Keratinocyte (primary cell): Measurements from ENCODE around the gene CST7. TPM values are rescaled to one million over a fixed set of nuclear protein-coding genes. Genes with fewer than 3 reads are reported as not detected.

Source experiments
- DNase-seq: peaks from one replicate; pipeline ENCODE4 v3.0.0-alpha.2; 2011; ENCODE audit warnings: low read depth, missing footprints, low spot score
- FAIRE-seq: peaks from 2 replicates; lab custom pipeline; 2011; peaks lifted over from hg19 to GRCh38; lab: Jason Lieb, UNC
- H2AFZ ChIP-seq: 2 replicates; pipeline ENCODE4 v1.6.0; 2012; ENCODE audit warnings: low read length, control low read depth, inconsistent platforms; ENCODE audit not compliant: control insufficient read depth
- H3K27ac ChIP-seq: 2 replicates; pipeline ENCODE4 v1.5.1; 2011; ENCODE audit warnings: low read length; ENCODE audit not compliant: control insufficient read depth, insufficient read depth
- H3K27me3 ChIP-seq: 3 replicates; pipeline ENCODE4 v1.6.0; 2011; ENCODE audit warnings: low read length; ENCODE audit not compliant: control insufficient read depth, insufficient read depth; ENCODE audit errors: extremely low read depth
- H3K36me3 ChIP-seq, 2 experiments: 2 replicates in 1 of 2; 3 replicates in 1 of 2; pipeline ENCODE4 v1.5.1; 2011; ENCODE audit warnings: low read length in 2 of 2, mild to moderate bottlenecking in 1 of 2; ENCODE audit not compliant: control insufficient read depth in 2 of 2, insufficient read depth in 2 of 2; ENCODE audit errors: extremely low read depth in 1 of 2
- H3K4me1 ChIP-seq: 3 replicates; pipeline ENCODE4 v1.5.1; 2011; ENCODE audit warnings: low read length; ENCODE audit not compliant: control insufficient read depth, insufficient read depth; ENCODE audit errors: extremely low read depth
- H3K4me2 ChIP-seq: 3 replicates; pipeline ENCODE4 v1.6.0; 2011; ENCODE audit warnings: low read depth, low read length; ENCODE audit not compliant: control insufficient read depth, insufficient read depth; ENCODE audit errors: extremely low read depth
- H3K4me3 ChIP-seq, 3 experiments: fragments of 200-600 bp in 1 of 3; sonication (generic) in 1 of 3; 2 replicates in 2 of 3; 3 replicates in 1 of 3; pipeline ENCODE4 v1.5.1; 2011 to 2016; ENCODE audit warnings: low read length in 3 of 3, mild to moderate bottlenecking in 3 of 3, control low read depth in 2 of 3, inconsistent platforms in 1 of 3, low read depth in 1 of 3, mixed read lengths in 1 of 3, mixed run types in 1 of 3, moderate library complexity in 1 of 3; ENCODE audit not compliant: control insufficient read depth in 2 of 3, insufficient read depth in 2 of 3; ENCODE audit errors: extremely low read depth in 1 of 3
- H3K79me2 ChIP-seq: 2 replicates; pipeline ENCODE4 v1.6.0; 2012; ENCODE audit warnings: low read length; ENCODE audit not compliant: control insufficient read depth, insufficient read depth
- H3K9ac ChIP-seq: 3 replicates; pipeline ENCODE4 v1.6.0; 2011; ENCODE audit warnings: low read length; ENCODE audit not compliant: control insufficient read depth, insufficient read depth; ENCODE audit errors: extremely low read depth
- H3K9me1 ChIP-seq: 3 replicates; pipeline ENCODE4 v1.6.0; 2011; ENCODE audit warnings: low read length; ENCODE audit not compliant: control insufficient read depth, insufficient read depth; ENCODE audit errors: extremely low read depth
- H3K9me3 ChIP-seq: 2 replicates; pipeline ENCODE4 v1.5.1; 2012; ENCODE audit warnings: low read depth, low read length; ENCODE audit not compliant: control insufficient read depth
- H4K20me1 ChIP-seq: 3 replicates; pipeline ENCODE4 v1.6.0; 2011; ENCODE audit warnings: low read length; ENCODE audit not compliant: control insufficient read depth, insufficient read depth; ENCODE audit errors: extremely low read depth
- CTCF ChIP-seq, 3 experiments: IDR thresholded peaks in 1 of 3; conservative IDR thresholded peaks in 1 of 3; optimal IDR thresholded peaks in 1 of 3; 2 replicates in 2 of 3; 3 replicates in 1 of 3; pipeline versions ENCODE3 to v1.5.1; 2011; ENCODE audit warnings: low read length in 3 of 3, mild to moderate bottlenecking in 3 of 3, moderate library complexity in 2 of 3, control low read depth in 1 of 3, inconsistent platforms in 1 of 3; ENCODE audit not compliant: insufficient read depth in 2 of 3; ENCODE audit errors: extremely low read depth in 1 of 3
- EZH2 ChIP-seq: IDR thresholded peaks from one replicate; pipeline ENCODE4 v1.6.1; 2012; ENCODE audit warnings: inconsistent platforms, mild to moderate bottlenecking, low read length, moderate library complexity
- dilution Hi-C: fragments of 300-500 bp; cut with MboI; formaldehyde crosslinking; loops from one replicate; pipeline ENCODE4 v1.7.0; 2020; ENCODE audit warnings: low sequenced_read_pairs; ENCODE audit not compliant: extremely low pct_ligation_motif_present
- polyA plus RNA-seq, 5 experiments: library from polyadenylated mRNA; depleted of rRNA in 3 of 5; stranded (reverse) in 3 of 5; stranded (forward) in 1 of 5; unstranded in 1 of 5; fragments of >200 nt; gene quantifications; 1 replicate in 1 of 5; 2 replicates in 3 of 5; 3 replicates in 1 of 5; pipeline versions ENCODE4 v1.2.1 to v1.2.3, GENCODE V29; 2011 to 2012; ENCODE audit warnings: missing spikeins in 2 of 5, low read depth in 1 of 5, low replicate concordance in 1 of 5

CST7 gene
- polyA plus RNA-seq, 1 donor (not counting 4 experiments of a cell fraction or from before 2014, with no cell fraction given), result not detected

DNA sequence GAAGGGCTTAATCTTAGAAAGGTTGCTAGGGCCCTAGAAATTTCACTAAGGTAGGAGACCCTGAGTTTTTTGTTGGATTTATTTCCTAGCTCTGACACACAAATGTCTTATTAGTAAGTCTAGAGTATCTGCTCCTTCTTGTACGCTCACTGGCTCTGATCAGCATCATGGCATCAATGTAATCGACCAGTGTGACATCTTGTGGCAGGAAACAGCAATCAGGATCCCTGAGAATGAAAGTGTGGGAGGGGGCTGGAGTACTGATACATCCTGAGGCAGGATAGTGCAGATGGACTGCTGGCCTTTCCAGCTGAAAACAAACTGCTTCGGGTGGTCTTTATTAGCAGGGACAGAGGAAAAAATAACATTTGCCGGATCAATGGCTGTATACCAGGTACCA, 10.0 kb upstream of the CST7 start:
- FAIRE-seq, result no peak
- no peak for DNase-seq
- no peak for TF ChIP-seq CTCF (optimal IDR thresholded peaks at IDR 0.05 in 1 of 3, IDR thresholded peaks at IDR 0.05 in 1 of 3, conservative IDR thresholded peaks at IDR 0.05 in 1 of 3; ENCODE audit: extremely low read depth in 1 of 3, insufficient read depth in 2 of 3, low read length in 3 of 3)
- TF ChIP-seq EZH2, result no peak
- dilution Hi-C loops, result no loop called here
- Histone ChIP-seq H3K9ac (no peak overlapping the region), H3K36me3 (no peaks in the 10 kb centered on the region), H3K4me2 (no peak overlapping the region), H3K4me3 (no peak overlapping the region), H2AFZ (no peak overlapping the region), H3K4me1 (no peaks in the 10 kb centered on the region), H3K27me3 (no peaks in the 10 kb centered on the region), H4K20me1 (no peaks in the 10 kb centered on the region), H3K79me2 (no peaks in the 10 kb centered on the region), H3K9me1 (no peaks in the 10 kb centered on the region), H3K27ac (no peak overlapping the region), H3K9me3 (no peaks in the 10 kb centered on the region)

DNA sequence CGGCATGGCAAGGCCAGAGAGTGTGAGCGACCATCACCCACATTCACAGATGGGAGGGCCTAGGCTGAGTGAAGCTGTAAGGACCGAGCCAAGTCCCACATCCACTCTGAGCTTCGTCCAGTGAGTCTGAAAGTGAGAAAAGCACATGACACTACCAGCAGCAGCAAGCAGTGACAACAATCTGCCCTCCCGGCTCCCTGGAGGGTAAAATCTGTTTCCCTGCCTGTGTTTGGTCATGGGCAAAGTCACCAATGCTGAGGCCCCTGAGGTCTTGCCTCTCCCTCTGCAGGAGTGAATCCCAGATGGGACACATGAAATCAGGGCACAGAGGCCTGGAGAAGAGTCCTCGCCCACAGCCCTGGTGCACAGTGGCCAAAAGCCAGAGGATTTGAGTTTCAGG, 6.4 kb upstream of the CST7 start:
- no peak overlapping the region for H2AFZ ChIP-seq
- no peaks in the 10 kb centered on the region for H3K36me3 ChIP-seq
- DNase-seq, result no peak
- H3K4me3 ChIP-seq, result no peak overlapping the region
- no peaks in the 10 kb centered on the region for H3K9me1 ChIP-seq
- no peaks in the 10 kb centered on the region for H3K9me3 ChIP-seq
- H3K4me2 ChIP-seq, result no peak overlapping the region
- no peaks in the 10 kb centered on the region for H3K79me2 ChIP-seq
- H3K27ac ChIP-seq, result no peak overlapping the region
- dilution Hi-C loops, result no loop called here
- no peaks in the 10 kb centered on the region for H3K27me3 ChIP-seq
- no peak for FAIRE-seq
- no peaks in the 10 kb centered on the region for H4K20me1 ChIP-seq
- TF ChIP-seq CTCF (optimal IDR thresholded peaks at IDR 0.05 in 1 of 3, IDR thresholded peaks at IDR 0.05 in 1 of 3, conservative IDR thresholded peaks at IDR 0.05 in 1 of 3; ENCODE audit: extremely low read depth in 1 of 3, insufficient read depth in 2 of 3, low read length in 3 of 3) (no peak), EZH2 (no peak)
- H3K4me1 ChIP-seq, result no peaks in the 10 kb centered on the region
- no peak overlapping the region for H3K9ac ChIP-seq
